OCI-M2 (cell line): ENCODE measurements around the gene NDC80.

Experiments
- DNase-seq: peaks from one replicate; lab custom pipeline; 2025; ENCODE audit not compliant: unreplicated experiment; lab: John Stamatoyannopoulos, UW

The NDC80 gene

GRCh38 chr18:2557536-2557935, 13.8 kb upstream of the NDC80 start:
- DNase-seq: no peak

- DNase-seq: no peak
These were observed 12.1 kb upstream of the NDC80 start for GRCh38 chr18:2559249-2559648.

- no peak for DNase-seq
These were observed 7.0 kb upstream of the NDC80 start for GRCh38 chr18:2564373-2564772.

- DNase-seq: no peak
These were observed 3.2 kb upstream of the NDC80 start for GRCh38 chr18:2568129-2568528.

GRCh38 chr18:2568605-2569004, 2.8 kb upstream of the NDC80 start:
- no peak for DNase-seq

GRCh38 chr18:2569338-2570207, 1.8 kb upstream of the NDC80 start:
- no peak for DNase-seq

GRCh38 chr18:2570772-2571199, 571 bp upstream of the NDC80 start:
- no peak for DNase-seq

- DNase-seq: no peak
These were observed 813 bp downstream of the NDC80 start for GRCh38 chr18:2572171-2572569.

- DNase-seq: no peak
These were observed 1.5 kb downstream of the NDC80 start for GRCh38 chr18:2572892-2573291.

- DNase-seq: no peak
These were observed 2.1 kb downstream of the NDC80 start for GRCh38 chr18:2573408-2573807.

GRCh38 chr18:2587788-2588187, 16.4 kb downstream of the NDC80 start:
- DNase-seq: no peak

- no peak for DNase-seq
These were observed 17.4 kb downstream of the NDC80 start for GRCh38 chr18:2588666-2589344.

GRCh38 chr18:2589345-2590068, 18.1 kb downstream of the NDC80 start:
- DNase-seq: no peak

- DNase-seq: no peak
These were observed 18.9 kb downstream of the NDC80 start for GRCh38 chr18:2590303-2590702.

GRCh38 chr18:2597639-2598038, 26.3 kb downstream of the NDC80 start:
- no peak for DNase-seq

- no peak for DNase-seq
These were observed 31.5 kb downstream of the NDC80 start for GRCh38 chr18:2602844-2603243.

GRCh38 chr18:2606335-2606734, 35.0 kb downstream of the NDC80 start:
- DNase-seq: no peak

- DNase-seq: no peak
These were observed 38.2 kb downstream of the NDC80 start for GRCh38 chr18:2609604-2610003.

GRCh38 chr18:2610549-2610948, 39.2 kb downstream of the NDC80 start:
- no peak for DNase-seq

- DNase-seq: no peak
These were observed 41.6 kb downstream of the NDC80 start for GRCh38 chr18:2612996-2613395.

- DNase-seq: no peak
These were observed 46.1 kb downstream of the NDC80 start for GRCh38 chr18:2617401-2617998.
